Left kidney (tissue), 2 donors: ENCODE data around the gene FOXN3. TPM values are rescaled to one million over a fixed set of nuclear protein-coding genes. Genes with fewer than 3 reads are reported as not detected.

Source experiments
- DNase-seq: peaks from one replicate; pipeline ENCODE4 v3.0.0-alpha.2; 2013
- polyA plus RNA-seq: library from polyadenylated mRNA; unstranded; fragments of 120-200 nt; gene quantifications from one replicate; pipeline ENCODE4 v1.2.1, GENCODE V29; 2013; ENCODE audit not compliant: insufficient read length

Gene FOXN3
- polyA plus RNA-seq, 1 donor, result 32.2 TPM

GRCh38 chr14:89384023-89384422 is 33.0 kb downstream of the FOXN3 start:
- no peak for DNase-seq

GRCh38 chr14:89382901-89383845 is 33.9 kb downstream of the FOXN3 start:
- no peak for DNase-seq

- DNase-seq, result no peak
Observed at GRCh38 chr14:89382487-89382886, 34.5 kb downstream of the FOXN3 start.

DNA sequence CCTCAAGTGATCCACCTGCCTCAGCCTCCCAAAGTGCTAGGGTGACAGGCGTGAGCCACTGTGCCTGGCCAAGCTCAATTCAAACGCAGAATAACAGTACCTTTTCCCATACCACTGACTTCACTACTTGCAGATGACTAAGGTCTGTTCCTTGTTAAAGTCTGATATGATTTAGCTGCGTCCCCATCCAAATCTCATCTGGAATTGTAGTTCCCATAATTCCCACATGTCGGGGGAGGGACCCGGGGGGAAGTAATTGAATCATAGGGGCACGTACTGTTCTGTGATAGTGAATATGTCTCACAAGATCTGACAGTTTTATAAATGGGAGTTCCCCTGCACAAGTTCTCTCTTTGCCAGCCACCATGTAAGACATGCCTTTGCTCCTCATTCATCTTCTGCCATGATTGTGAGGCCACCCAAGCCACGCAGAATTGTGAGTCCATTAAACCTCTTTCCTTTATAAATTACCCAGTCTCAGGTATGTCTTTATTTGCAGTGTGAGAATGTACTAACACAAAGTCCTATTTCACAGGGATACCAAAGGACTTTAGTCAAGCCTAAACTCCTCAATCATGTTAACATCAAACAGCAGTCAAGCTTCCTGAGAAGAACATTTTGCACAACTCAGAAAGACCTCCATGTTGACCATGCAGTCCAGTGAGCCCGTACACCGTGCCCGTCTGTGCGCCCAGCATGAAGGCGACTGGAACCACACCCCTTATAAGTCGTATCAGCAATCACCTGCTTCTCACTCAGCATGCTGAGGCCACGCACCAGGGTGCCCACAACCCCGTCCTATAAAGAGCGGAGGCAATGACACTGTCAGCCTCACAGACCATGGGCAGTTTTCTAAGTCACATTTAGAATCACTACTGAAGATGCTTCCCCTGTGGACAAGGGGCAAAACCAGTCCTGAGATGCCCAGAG is 36.9 kb downstream of the FOXN3 start:
- no peak for DNase-seq

GRCh38 chr14:89379006-89379405 is 38.0 kb downstream of the FOXN3 start:
- DNase-seq, result no peak

DNA sequence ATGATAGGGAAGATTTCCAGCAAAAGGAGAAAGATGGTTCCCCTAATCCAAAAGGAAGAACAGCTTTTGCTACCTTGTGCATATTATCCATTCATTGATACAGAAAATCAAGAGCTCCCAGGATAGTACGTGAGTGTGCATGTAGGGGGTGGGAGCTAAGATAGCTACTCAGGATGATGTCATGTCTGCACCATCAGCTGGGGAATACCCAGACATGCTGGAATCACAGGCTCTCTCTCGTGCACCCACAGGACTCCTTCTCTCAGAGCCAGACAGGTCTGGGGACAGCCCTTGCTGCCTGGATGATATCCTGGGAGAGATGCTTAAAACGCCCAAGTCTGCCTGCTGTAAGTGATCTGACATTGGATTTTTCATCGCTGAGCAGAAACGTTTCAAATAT is 38.9 kb downstream of the FOXN3 start:
- DNase-seq, result no peak

DNA sequence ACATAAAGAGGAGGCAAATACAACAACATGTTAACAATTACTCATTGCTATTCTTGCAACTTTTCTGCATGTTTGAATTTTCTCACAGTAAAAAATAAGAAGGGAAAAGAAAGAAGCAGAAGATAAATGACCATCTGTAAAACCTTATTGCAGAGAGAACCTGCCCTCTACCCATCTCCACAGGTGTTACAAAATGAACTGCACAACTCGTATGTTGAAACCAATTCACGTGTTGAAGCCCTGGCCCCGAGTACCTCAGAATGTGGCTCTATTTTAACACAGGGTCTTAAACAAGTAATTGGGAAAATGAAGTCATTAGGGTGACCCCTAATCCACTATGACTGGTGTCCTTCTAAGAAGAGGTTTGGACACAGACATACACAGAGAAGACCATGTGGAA is 39.5 kb downstream of the FOXN3 start:
- no peak for DNase-seq

DNA sequence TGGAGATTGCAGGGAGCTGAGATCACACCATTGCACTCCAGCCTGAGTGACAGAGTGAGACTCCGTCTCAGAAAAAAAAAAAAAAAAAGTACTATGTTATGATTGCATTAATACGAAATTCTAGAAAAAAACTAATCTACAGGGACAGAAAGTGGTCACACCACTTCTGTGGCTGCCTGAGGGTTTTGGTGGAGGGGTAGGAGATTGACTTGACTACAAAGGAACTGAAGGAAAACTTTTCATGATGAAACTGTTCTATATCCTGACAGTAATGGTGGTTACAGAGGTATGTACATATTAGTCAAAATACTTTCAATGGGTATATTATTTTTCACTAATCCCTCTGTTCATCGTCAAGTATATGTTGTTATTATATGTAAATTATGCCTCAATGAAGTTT is 42.1 kb downstream of the FOXN3 start:
- DNase-seq, result no peak

GRCh38 chr14:89373185-89373584 is 43.8 kb downstream of the FOXN3 start:
- DNase-seq, result no peak

DNA sequence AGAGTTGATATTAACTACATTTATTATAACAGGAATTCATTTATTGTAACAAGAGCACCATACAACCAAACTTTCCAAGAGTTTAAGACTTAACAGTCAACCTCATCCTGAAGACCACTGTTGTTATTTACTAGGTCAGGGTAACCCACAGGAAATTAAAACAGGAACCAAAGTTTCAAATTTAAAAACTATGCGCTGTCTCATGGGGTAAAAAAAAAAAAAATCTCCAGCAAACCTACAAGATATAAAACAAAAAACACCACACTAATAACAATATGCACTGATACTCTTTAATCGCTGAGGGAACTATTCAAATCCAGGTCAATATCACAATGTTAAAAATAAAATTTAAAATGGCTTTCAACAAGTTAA is 44.5 kb downstream of the FOXN3 start:
- no peak for DNase-seq

DNA sequence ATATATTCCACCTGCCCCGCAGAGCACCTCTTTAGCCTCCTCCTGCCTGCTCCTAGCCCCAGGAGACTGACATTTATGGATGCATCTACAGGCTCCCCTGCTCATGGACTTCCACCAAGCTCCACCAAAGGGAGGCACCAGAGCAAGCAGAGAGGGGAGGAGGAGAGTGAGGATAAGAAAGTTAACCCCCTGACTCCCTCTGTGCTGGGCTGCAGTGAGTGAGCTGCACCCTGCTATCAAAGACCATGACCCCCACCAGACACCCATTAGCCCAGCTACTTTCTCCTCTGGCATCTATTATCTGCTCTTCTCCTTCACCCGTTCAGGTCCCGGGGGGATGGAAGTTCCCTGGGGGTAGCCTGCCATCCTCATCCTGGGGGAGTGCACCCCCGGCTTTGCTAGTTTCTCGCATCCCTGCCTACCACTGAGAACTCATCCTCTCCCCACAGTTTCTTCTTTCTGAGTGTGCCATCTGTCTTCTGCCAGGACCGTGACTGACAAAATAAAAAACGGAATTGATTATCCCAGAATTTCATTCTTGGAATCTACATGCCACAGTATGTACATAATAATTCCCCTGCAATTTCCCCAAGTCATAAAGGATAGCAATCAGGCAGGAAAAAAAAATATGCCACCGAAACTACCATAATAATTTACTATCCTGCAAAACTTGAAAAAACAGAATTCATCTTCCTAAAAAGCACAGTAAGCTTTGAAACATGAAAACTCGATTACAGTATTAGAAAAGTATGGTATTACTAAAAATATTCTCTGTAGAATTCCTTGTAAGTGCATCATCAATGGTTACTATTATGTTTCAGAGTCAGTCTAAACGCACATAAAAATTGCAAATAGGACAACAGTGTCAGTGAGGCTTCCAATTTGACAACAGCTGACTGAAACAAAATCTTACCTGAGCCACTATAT is 45.2 kb downstream of the FOXN3 start:
- no peak for DNase-seq

DNA sequence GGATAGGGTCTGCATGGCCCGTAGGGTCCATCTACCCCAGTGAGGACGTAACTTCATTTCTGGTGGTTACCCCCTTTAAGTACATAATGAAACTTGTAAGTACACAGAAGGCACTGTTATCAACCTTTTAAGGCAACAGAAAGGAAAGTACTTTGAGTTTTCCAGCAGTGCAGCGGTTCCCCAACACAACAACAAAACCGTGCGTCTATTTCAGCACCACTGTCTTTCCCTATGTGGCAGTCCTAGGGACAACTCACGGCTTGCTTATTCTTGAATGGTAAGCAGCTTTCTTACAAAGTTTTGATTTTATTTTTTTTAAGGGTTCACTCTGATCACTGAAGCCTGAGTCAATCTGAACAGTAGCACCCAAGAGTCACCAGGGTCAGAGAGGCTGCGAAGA is 46.3 kb downstream of the FOXN3 start:
- DNase-seq, result no peak

DNA sequence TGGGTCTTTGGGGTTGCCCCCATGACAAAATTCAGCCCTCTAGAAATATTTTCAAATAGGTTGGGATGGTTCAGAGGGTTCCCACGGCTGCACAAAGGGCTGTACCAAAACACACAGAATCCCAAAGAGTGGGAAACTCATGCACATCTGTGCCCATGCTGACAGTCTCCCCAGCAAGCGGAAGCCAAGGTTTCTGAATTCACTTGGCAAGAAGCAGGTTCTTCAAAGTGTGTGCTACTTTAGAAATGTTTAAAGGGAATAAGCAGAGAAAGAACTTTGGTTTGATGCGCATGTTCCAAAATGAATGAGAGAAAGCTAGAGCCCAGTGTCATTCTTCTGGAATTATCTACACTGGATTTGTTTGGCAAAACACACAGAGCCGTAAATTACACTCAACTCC is 46.7 kb downstream of the FOXN3 start:
- no peak for DNase-seq

- DNase-seq, result no peak
Observed at GRCh38 chr14:89369656-89370055, 47.4 kb downstream of the FOXN3 start.

DNA sequence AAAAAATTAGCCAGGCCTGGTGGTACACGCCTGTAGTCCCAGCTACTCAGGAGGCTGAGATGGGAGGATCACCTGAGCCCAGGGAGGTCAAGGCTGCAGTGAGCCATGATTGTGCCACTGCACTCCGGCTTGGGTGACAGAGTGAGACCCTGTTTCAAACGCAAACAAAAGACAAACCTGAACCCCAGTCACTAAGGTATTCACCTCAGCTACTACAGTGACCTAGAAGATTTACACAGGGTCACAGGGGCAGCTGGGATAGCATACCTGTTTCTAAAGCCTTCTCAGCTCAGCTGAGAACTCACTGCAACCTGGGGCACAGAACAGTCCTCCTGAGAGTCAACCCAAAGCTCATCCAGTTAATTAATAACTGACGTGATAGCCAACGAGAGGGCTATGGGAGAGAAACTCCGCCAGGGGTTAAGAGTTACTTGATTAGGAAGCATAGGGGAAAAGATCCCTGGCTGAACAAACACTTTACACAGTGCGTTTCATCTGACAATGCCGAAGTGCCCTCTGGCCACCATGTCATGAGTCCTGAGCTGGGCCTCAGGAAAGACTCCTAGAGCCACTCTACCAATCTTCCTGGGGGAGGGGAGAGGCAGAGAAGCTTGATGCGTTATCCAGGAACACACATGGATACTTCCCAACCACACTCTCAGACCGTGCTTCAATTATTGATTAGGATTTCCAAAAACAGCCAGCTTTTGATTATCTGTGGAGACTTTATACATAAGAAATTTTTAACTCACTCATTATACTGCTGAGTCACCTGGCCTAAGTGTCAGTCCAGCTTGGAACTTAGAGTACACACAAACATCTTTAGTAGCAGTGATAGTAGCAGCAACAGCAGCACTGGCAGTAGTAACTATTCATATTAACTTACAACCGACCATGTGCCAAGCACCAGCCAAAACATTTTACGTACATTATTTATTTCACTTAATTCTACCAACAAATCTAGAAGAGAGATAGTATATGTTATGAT is 48.2 kb downstream of the FOXN3 start:
- DNase-seq, result no peak

DNA sequence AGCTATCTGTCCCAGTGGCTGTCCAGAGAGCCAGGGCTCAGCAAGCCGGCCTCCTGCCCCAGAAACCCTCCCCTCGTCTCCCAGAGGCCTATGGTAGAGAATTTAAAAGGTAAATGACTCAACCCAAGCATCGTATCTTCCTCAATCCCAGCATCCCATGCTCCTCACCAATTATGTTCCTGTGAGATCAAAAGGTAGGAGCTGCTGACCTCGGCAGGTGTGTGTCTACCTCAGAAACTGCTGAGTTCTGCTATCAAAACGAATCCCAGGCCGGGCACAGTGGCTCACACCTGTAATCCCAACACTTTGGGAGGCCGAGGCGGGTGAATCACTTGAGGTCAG is 49.3 kb downstream of the FOXN3 start:
- DNase-seq, result no peak

- no peak for DNase-seq
Observed at GRCh38 chr14:89366864-89367778, 49.9 kb downstream of the FOXN3 start.

DNA sequence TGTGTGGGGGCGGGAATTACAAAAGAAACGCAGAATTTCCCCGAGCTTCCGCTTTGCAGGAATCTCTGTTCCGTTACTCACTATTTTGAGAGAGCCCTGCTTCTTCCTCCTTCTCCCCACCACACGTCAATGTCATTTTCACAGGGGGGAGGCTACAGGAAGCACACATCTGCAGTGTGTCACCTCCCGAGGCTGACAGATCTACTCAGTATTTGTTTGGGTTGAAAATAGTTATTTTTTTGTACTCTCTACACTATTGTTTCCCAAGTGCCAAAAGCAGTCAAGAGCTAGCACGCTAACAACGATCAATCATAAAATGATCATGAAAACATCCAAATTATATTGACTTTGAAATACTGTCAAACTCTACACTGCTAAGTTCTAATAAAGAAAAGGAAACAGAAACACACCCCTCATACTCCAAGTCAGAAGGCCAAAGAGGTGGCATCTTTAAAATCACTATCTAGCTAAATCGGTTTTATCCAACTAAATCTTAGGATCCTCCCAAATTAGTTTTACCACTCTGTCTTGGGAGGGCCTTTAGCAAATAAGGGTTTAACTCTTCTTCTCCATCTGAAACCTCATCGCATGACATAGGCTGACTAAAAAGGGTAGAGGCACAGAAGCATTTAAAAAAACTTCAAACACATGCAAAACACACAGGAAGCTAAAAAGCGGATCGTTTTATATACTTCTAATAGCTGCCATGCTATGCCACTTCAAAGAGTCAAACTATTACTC is 51.8 kb downstream of the FOXN3 start:
- no peak for DNase-seq

DNA sequence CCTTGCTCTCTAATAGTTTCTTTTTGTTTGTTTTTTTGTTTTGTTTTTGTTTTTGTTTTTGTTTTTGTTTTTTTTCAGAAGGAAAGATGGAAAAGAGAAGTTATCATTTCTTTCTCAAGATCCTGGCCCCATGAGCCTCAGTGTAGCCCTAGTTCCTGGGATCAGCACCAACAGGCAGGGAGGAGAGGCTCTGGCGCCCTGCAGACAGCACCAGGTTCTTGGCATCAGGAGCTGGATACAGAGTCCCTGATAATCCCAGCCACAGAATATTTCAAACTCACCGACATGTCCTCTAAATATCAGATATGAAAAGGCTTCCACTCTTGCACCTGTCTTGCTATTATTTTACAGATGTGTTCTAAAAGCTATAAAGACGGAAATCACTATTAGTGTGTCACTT is 52.7 kb downstream of the FOXN3 start:
- DNase-seq, result no peak
